ENCODE results near the gene ZFX. TPM values are rescaled to one million over a fixed set of nuclear protein-coding genes. Genes with fewer than 3 reads are reported as not detected.

The ZFX gene
- total and polyA plus RNA-seq, 2 of the 8 experiments (the other 6 are each of a cell fraction or from before 2014, with no cell fraction given): 2.8 to 22.0 TPM

- no peak for TF ChIP-seq GTF2F1 (IDR thresholded peaks at IDR 0.05; ENCODE audit: borderline replicate concordance, low read depth, low read length)
- TF ChIP-seq CBX5 (IDR thresholded peaks at IDR 0.05; ENCODE audit: low read depth, low read length): no peak
- TF ChIP-seq TCF12 (IDR thresholded peaks at IDR 0.05; ENCODE audit: low read depth, low read length): no peak
- no peak for TF ChIP-seq CTCF (IDR thresholded peaks at IDR 0.05; ENCODE audit: control extremely low read depth in 1 of 3, insufficient read depth in 1 of 3, low read depth in 1 of 3, low read length in 3 of 3)
These were observed 786 bp upstream of the ZFX start (continued) for GRCh38 chrX:24148535-24149350.

Data from H1 (cell line).